Prostate gland (tissue), 2 donors: ENCODE results near the gene PACSIN1.

Experiments
- POLR2A ChIP-seq: fragments of 450-650 bp; IDR thresholded peaks from one replicate; pipeline ENCODE4 v1.6.1; 2016; ENCODE audit warnings: antibody characterized with exemption, mild to moderate bottlenecking
- POLR2AphosphoS5 ChIP-seq: sonication (generic); formaldehyde crosslinking; IDR thresholded peaks from one replicate; pipeline ENCODE4 v1.6.1; 2017; ENCODE audit warnings: antibody characterized with exemption
- TF ChIP-seq, protein P1 (sequence below), 4 experiments: fragments of 200-600 bp in 2 of 4; fragments of 450-650 bp in 2 of 4; sonication (generic) in 2 of 4; IDR thresholded peaks; 1 replicate in 3 of 4; 2 replicates in 1 of 4; pipeline ENCODE4 v1.5.1; 2016 to 2019; ENCODE audit warnings: antibody characterized with exemption in 4 of 4, mild to moderate bottlenecking in 2 of 4, moderate library complexity in 2 of 4

DNA sequence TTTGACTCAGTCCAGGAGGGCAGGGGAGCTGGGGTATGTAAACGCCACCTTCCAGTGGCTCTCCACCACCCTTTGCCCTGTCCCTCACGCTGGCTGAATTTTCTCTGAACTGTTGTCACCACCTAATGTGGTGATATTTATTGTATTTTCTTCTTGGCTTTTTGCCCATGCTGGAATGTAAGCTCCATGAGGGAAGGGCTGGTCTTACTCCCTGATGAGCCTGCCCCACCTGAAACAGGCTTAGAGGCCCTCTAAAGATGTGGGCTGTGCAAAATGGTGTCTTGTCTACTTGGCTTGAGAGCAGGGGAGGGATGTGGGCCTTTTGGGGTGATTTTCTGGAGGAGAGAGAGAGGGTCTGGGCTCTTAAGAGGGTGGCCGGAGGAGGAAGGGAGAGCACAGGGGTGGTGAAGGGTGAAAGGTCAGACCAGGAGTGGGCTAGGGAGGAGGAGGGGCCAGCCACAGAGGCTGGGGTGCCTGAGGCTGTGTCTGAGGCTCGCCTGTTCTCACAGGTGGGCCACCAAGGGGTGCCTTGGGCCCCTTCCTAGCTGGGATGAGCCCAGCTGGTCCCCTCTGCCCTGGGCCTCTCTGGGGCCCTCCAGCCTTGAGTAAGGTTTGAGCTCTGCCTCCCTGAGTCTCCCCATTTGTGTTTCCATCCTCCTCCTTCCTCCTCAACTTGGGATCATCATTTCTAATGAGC lies 52.9 kb downstream of the PACSIN1 start:
- TF ChIP-seq POLR2AphosphoS5 (no peak), POLR2A (no peak)
- TF ChIP-seq, protein P1, sequence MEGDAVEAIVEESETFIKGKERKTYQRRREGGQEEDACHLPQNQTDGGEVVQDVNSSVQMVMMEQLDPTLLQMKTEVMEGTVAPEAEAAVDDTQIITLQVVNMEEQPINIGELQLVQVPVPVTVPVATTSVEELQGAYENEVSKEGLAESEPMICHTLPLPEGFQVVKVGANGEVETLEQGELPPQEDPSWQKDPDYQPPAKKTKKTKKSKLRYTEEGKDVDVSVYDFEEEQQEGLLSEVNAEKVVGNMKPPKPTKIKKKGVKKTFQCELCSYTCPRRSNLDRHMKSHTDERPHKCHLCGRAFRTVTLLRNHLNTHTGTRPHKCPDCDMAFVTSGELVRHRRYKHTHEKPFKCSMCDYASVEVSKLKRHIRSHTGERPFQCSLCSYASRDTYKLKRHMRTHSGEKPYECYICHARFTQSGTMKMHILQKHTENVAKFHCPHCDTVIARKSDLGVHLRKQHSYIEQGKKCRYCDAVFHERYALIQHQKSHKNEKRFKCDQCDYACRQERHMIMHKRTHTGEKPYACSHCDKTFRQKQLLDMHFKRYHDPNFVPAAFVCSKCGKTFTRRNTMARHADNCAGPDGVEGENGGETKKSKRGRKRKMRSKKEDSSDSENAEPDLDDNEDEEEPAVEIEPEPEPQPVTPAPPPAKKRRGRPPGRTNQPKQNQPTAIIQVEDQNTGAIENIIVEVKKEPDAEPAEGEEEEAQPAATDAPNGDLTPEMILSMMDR (IDR thresholded peaks at IDR 0.05), result no peak
